Measurements from ENCODE around the gene KIF26A. TPM values are rescaled to one million over a fixed set of nuclear protein-coding genes. Genes with fewer than 3 reads are reported as not detected.
A peak's percentile ranks its signal among the peaks of the same experiment; 100 is the strongest.

KIF26A gene
- total RNA-seq, 4 donors from 2014 or later = 0.59 to 3.3 (median 1.5) TPM

GRCh38 chr14:104149617-104150135 is 11.3 kb downstream of the KIF26A start:
- in situ Hi-C loops (cut with MboI; ENCODE audit: low sequenced_read_pairs in 4 of 4) (loop anchor here in 3 of 4 donors (25.0 kb wide), 2 partner anchors 413 to 488 kb away; no protein-coding TSS in a partner anchor), intact Hi-C loops (cut with DNase I; ENCODE audit: low total_unique reads) (no loop called here)
- no peak overlapping the region for H3K27ac ChIP-seq
- no peak for DNase-seq
- no peak overlapping the region for H3K4me3 ChIP-seq
- TF ChIP-seq CTCF (IDR thresholded peaks at IDR 0.05 in 4 of 5, conservative IDR thresholded peaks at IDR 0.05 in 1 of 5) (no peak), POLR2A (IDR thresholded peaks at IDR 0.05) (no peak)
- no peaks in the 10 kb centered on the region for H3K9me3 ChIP-seq
- no peak for ATAC-seq
- H3K36me3 ChIP-seq = no peaks in the 10 kb centered on the region
- H3K4me1 ChIP-seq = no peaks in the 10 kb centered on the region
- peaks cover 0 to 8% (median 0%) of the 10 kb centered on the region in 3 donors for H3K27me3 ChIP-seq

GRCh38 chr14:104150136-104151025 is 12.0 kb downstream of the KIF26A start:
- TF ChIP-seq CTCF (IDR thresholded peaks at IDR 0.05 in 4 of 5, conservative IDR thresholded peaks at IDR 0.05 in 1 of 5) (peak in 1 of 5 experiments; percentile 15), POLR2A (IDR thresholded peaks at IDR 0.05) (no peak)
- no peaks in the 10 kb centered on the region for H3K4me1 ChIP-seq
- H3K27ac ChIP-seq = no peak overlapping the region
- ATAC-seq (no peak), DNase-seq (no peak)
- intact Hi-C loops (cut with DNase I; ENCODE audit: low total_unique reads) (no loop called here), in situ Hi-C loops (cut with MboI; ENCODE audit: low sequenced_read_pairs in 4 of 4) (no loop called here)
- no peaks in the 10 kb centered on the region for H3K9me3 ChIP-seq
- H3K4me3 ChIP-seq = no peak overlapping the region
- H3K36me3 ChIP-seq = no peaks in the 10 kb centered on the region
- peaks cover 0 to 8% (median 0%) of the 10 kb centered on the region in 3 donors for H3K27me3 ChIP-seq

- TF ChIP-seq POLR2A (IDR thresholded peaks at IDR 0.05) = no peak
- H3K27me3 ChIP-seq = peaks cover 0 to 8% (median 0%) of the 10 kb centered on the region in 3 donors
- H3K36me3 ChIP-seq = no peaks in the 10 kb centered on the region
- H3K4me1 ChIP-seq = no peaks in the 10 kb centered on the region
- in situ Hi-C loops (cut with MboI; ENCODE audit: low sequenced_read_pairs in 4 of 4) = no loop called here
- DNase-seq (no peak), ATAC-seq (no peak)
- H3K27ac ChIP-seq = no peak overlapping the region
- H3K4me3 ChIP-seq = no peak overlapping the region
- H3K9me3 ChIP-seq = no peaks in the 10 kb centered on the region
- intact Hi-C loops (cut with DNase I; ENCODE audit: low total_unique reads) = no loop called here
Measured at GRCh38 chr14:104151026-104151381, 12.6 kb downstream of the KIF26A start.

- no peaks in the 10 kb centered on the region for H3K36me3 ChIP-seq
- H3K4me1 ChIP-seq = no peaks in the 10 kb centered on the region
- H3K4me3 ChIP-seq = no peak overlapping the region
- intact Hi-C loops (cut with DNase I; ENCODE audit: low total_unique reads) = no loop called here
- DNase-seq = no peak
- H3K27me3 ChIP-seq = peaks cover 0 to 8% (median 0%) of the 10 kb centered on the region in 3 donors
- no peak for TF ChIP-seq CTCF (IDR thresholded peaks at IDR 0.05 in 4 of 5, conservative IDR thresholded peaks at IDR 0.05 in 1 of 5)
- no peak for TF ChIP-seq POLR2A (IDR thresholded peaks at IDR 0.05)
- ATAC-seq = no peak
- H3K9me3 ChIP-seq = no peaks in the 10 kb centered on the region
- in situ Hi-C loops (cut with MboI; ENCODE audit: low sequenced_read_pairs in 4 of 4) = no loop called here
- no peak overlapping the region for H3K27ac ChIP-seq
Measured at GRCh38 chr14:104151566-104152245, 13.3 kb downstream of the KIF26A start.

GRCh38 chr14:104152246-104152575 is 13.8 kb downstream of the KIF26A start:
- TF ChIP-seq POLR2A (IDR thresholded peaks at IDR 0.05) = no peak
- TF ChIP-seq CTCF (IDR thresholded peaks at IDR 0.05 in 4 of 5, conservative IDR thresholded peaks at IDR 0.05 in 1 of 5) = no peak
- Histone ChIP-seq H3K36me3 (no peaks in the 10 kb centered on the region), H3K4me1 (no peaks in the 10 kb centered on the region), H3K27me3 (peaks cover 0 to 8% (median 0%) of the 10 kb centered on the region in 3 donors), H3K4me3 (no peak overlapping the region), H3K9me3 (no peaks in the 10 kb centered on the region), H3K27ac (no peak overlapping the region)
- in situ Hi-C loops (cut with MboI; ENCODE audit: low sequenced_read_pairs in 4 of 4) (no loop called here), intact Hi-C loops (cut with DNase I; ENCODE audit: low total_unique reads) (no loop called here)
- no peak for DNase-seq
- no peak for ATAC-seq
